ENCODE measurements around the gene HIPK2.

HIPK2 gene

DNA sequence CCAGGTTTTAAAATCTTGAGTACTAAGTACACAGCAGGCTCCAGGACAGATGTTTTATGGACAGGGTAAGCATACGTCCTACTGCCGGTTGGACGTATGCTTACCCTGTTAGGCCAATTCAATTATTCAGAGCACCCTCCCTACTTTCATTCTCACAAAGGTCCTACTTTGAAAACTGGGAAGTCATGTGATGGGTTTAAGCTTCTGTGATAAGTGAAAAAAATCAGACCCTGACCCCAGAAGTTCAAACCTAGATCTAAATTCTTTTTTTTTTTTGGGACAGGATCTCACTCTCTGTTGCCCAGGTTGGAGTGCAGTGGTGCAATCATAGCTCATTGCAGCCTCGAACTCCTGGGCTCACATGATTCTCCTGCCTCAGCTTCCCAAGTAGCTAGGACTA, 55.2 kb downstream of the HIPK2 start:
- Histone ChIP-seq H3K9ac (ENCODE audit: low read length) (no peak overlapping the region), H3K27ac (ENCODE audit: low read depth, low read length, poor library complexity, severe bottlenecking) (no peak overlapping the region), H3K4me3 (ENCODE audit: low read depth, low read length, poor library complexity, severe bottlenecking) (no peak overlapping the region), H3F3A (ENCODE audit: insufficient read depth, low read length) (no peaks in the 10 kb centered on the region), H4K20me1 (ENCODE audit: insufficient read depth, low read length) (no peaks in the 10 kb centered on the region), H3K36me3 (ENCODE audit: insufficient read depth, low read length) (no peaks in the 10 kb centered on the region), H3K79me2 (ENCODE audit: insufficient read depth, low read length) (no peaks in the 10 kb centered on the region), H3K9me2 (ENCODE audit: low read depth, low read length) (no peaks in the 10 kb centered on the region), H3K4me2 (ENCODE audit: low read length) (no peak overlapping the region), H3K27me3 (ENCODE audit: insufficient read depth, low read length) (peaks cover 6% of the 10 kb centered on the region), H2AFZ (ENCODE audit: low read length) (no peak overlapping the region), H3K9me3 (ENCODE audit: low read length) (no peaks in the 10 kb centered on the region), H3K4me1 (ENCODE audit: insufficient read depth, low read length, severe bottlenecking) (no peaks in the 10 kb centered on the region)
- TF ChIP-seq EZH2 (IDR thresholded peaks at IDR 0.05; ENCODE audit: borderline replicate concordance, low read length) = no peak
- TF ChIP-seq, protein P1, sequence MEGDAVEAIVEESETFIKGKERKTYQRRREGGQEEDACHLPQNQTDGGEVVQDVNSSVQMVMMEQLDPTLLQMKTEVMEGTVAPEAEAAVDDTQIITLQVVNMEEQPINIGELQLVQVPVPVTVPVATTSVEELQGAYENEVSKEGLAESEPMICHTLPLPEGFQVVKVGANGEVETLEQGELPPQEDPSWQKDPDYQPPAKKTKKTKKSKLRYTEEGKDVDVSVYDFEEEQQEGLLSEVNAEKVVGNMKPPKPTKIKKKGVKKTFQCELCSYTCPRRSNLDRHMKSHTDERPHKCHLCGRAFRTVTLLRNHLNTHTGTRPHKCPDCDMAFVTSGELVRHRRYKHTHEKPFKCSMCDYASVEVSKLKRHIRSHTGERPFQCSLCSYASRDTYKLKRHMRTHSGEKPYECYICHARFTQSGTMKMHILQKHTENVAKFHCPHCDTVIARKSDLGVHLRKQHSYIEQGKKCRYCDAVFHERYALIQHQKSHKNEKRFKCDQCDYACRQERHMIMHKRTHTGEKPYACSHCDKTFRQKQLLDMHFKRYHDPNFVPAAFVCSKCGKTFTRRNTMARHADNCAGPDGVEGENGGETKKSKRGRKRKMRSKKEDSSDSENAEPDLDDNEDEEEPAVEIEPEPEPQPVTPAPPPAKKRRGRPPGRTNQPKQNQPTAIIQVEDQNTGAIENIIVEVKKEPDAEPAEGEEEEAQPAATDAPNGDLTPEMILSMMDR (IDR thresholded peaks at IDR 0.05; ENCODE audit: low read length) = no peak

DNA sequence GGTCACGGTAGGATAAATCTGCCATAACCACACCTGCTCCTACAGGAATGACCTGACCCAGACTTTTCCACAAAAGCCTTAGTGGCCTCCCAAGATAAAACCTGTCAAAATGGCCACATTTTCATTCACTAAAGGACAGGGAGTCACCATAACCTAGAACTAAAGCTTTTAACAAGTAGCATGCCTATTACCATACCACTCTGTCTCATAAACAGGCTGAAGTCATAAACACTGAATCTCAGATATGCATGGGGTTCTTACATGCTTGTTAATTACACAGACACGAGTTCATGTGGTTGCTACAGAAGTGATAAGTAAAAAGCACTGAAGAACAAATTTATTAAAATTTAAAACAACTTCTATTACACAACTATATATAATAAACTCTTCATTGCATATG, 56.0 kb downstream of the HIPK2 start:
- peaks cover 6% of the 10 kb centered on the region for H3K27me3 ChIP-seq (ENCODE audit: insufficient read depth, low read length)
- H3K36me3 ChIP-seq (ENCODE audit: insufficient read depth, low read length) = no peaks in the 10 kb centered on the region
- H3K4me1 ChIP-seq (ENCODE audit: insufficient read depth, low read length, severe bottlenecking) = no peaks in the 10 kb centered on the region
- H3K9ac ChIP-seq (ENCODE audit: low read length) = no peak overlapping the region
- no peak overlapping the region for H3K4me2 ChIP-seq (ENCODE audit: low read length)
- no peaks in the 10 kb centered on the region for H3K9me3 ChIP-seq (ENCODE audit: low read length)
- no peaks in the 10 kb centered on the region for H3K9me2 ChIP-seq (ENCODE audit: low read depth, low read length)
- no peak overlapping the region for H3K27ac ChIP-seq (ENCODE audit: low read depth, low read length, poor library complexity, severe bottlenecking)
- H3F3A ChIP-seq (ENCODE audit: insufficient read depth, low read length) = no peaks in the 10 kb centered on the region
- H4K20me1 ChIP-seq (ENCODE audit: insufficient read depth, low read length) = no peaks in the 10 kb centered on the region
- no peak overlapping the region for H3K4me3 ChIP-seq (ENCODE audit: low read depth, low read length, poor library complexity, severe bottlenecking)
- TF ChIP-seq EZH2 (IDR thresholded peaks at IDR 0.05; ENCODE audit: borderline replicate concordance, low read length) = no peak
- TF ChIP-seq, protein P1 (IDR thresholded peaks at IDR 0.05; ENCODE audit: low read length) = no peak
- H3K79me2 ChIP-seq (ENCODE audit: insufficient read depth, low read length) = no peaks in the 10 kb centered on the region
- no peak overlapping the region for H2AFZ ChIP-seq (ENCODE audit: low read length)

DNA sequence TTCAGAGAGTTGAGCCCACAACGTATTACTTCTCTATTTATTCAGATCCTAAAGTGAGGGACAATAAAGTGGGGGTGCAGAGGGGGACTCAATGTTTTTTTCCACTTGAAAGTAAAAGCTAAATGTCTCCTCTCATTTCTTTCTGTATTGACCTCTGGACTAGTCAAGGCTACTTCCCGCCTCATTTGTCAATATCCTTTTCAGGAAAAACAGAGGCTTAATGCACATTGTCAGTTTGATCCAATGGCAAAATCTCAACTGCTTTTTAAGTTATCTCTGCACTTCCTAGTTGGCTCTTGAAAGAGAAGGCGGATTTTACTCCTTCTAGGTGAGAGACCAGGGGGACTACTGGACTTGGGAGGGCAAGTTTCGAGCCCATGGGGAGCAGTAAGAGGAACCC, 56.4 kb downstream of the HIPK2 start:
- Histone ChIP-seq H3K4me2 (ENCODE audit: low read length) (no peak overlapping the region), H3K27ac (ENCODE audit: low read depth, low read length, poor library complexity, severe bottlenecking) (no peak overlapping the region), H3K36me3 (ENCODE audit: insufficient read depth, low read length) (no peaks in the 10 kb centered on the region), H3K4me3 (ENCODE audit: low read depth, low read length, poor library complexity, severe bottlenecking) (no peak overlapping the region), H3K27me3 (ENCODE audit: insufficient read depth, low read length) (peaks cover 6% of the 10 kb centered on the region), H3K9me2 (ENCODE audit: low read depth, low read length) (no peaks in the 10 kb centered on the region), H3K4me1 (ENCODE audit: insufficient read depth, low read length, severe bottlenecking) (no peaks in the 10 kb centered on the region), H4K20me1 (ENCODE audit: insufficient read depth, low read length) (no peaks in the 10 kb centered on the region), H3K79me2 (ENCODE audit: insufficient read depth, low read length) (no peaks in the 10 kb centered on the region), H3F3A (ENCODE audit: insufficient read depth, low read length) (no peaks in the 10 kb centered on the region), H3K9ac (ENCODE audit: low read length) (no peak overlapping the region), H3K9me3 (ENCODE audit: low read length) (no peaks in the 10 kb centered on the region), H2AFZ (ENCODE audit: low read length) (no peak overlapping the region)
- TF ChIP-seq, protein P1 (IDR thresholded peaks at IDR 0.05; ENCODE audit: low read length) = no peak
- no peak for TF ChIP-seq EZH2 (IDR thresholded peaks at IDR 0.05; ENCODE audit: borderline replicate concordance, low read length)

All from OCI-LY1 (cell line).